ENCODE data around the gene TACC3. TPM values are rescaled to one million over a fixed set of nuclear protein-coding genes. Genes with fewer than 3 reads are reported as not detected.

TACC3 gene
- total RNA-seq, 2 experiments from 2014 or later: 139 to 144 TPM

GRCh38 chr4:1735215-1735614, 13.9 kb downstream of the TACC3 start:
- ChIA-PET CTCF (no interaction called here), POLR2A (no interaction called here)

GRCh38 chr4:1736812-1737211, 15.5 kb downstream of the TACC3 start:
- POLR2A ChIA-PET: interaction anchor here (0.6 kb wide), 1 partner anchor 207 kb away, joined by 3 read pairs; no protein-coding TSS in a partner anchor
- CTCF ChIA-PET: interaction anchor here (1.6 kb wide), 1 partner anchor 10 kb away, joined by 8 read pairs; no protein-coding TSS in a partner anchor

- ChIA-PET CTCF (interaction anchor here (1.2 to 1.4 kb wide), 3 partner anchors 9 to 11 kb away, joined by 3 to 5 read pairs (median 4); no protein-coding TSS in a partner anchor), POLR2A (interaction anchor here (0.5 kb wide), 1 partner anchor 113 kb away, joined by 6 read pairs; no protein-coding TSS in a partner anchor)
Observed at GRCh38 chr4:1737666-1738065, 16.3 kb downstream of the TACC3 start.

- ChIA-PET CTCF (interaction anchor here (1.2 to 1.4 kb wide), 3 partner anchors 8 to 10 kb away, joined by 3 to 5 read pairs (median 4); no protein-coding TSS in a partner anchor), POLR2A (interaction anchor here (0.5 kb wide), 1 partner anchor 112 kb away, joined by 6 read pairs; no protein-coding TSS in a partner anchor)
Observed at GRCh38 chr4:1738410-1738809, 17.1 kb downstream of the TACC3 start.

GRCh38 chr4:1739358-1739757, 18.0 kb downstream of the TACC3 start:
- ChIA-PET POLR2A (no interaction called here), CTCF (interaction anchor here (1.3 to 1.6 kb wide), 2 partner anchors 9 to 13 kb away, joined by 3 to 4 read pairs; no protein-coding TSS in a partner anchor)

GRCh38 chr4:1740021-1740545, 18.8 kb downstream of the TACC3 start:
- CTCF ChIA-PET: interaction anchor here (1.0 to 1.6 kb wide), 3 partner anchors 8 to 16 kb away, joined by 3 to 5 read pairs (median 4); no protein-coding TSS in a partner anchor
- POLR2A ChIA-PET: no interaction called here

GRCh38 chr4:1741208-1741607, 19.9 kb downstream of the TACC3 start:
- ChIA-PET CTCF (interaction anchor here (1.5 to 1.8 kb wide), 2 partner anchors 14 to 69 kb away, joined by 4 read pairs; no protein-coding TSS in a partner anchor), POLR2A (interaction anchor here (0.6 kb wide), 1 partner anchor 86 kb away, joined by 5 read pairs; no protein-coding TSS in a partner anchor)

- ChIA-PET POLR2A (interaction anchor here (0.5 kb wide), 1 partner anchor 125 kb away, joined by 5 read pairs; no protein-coding TSS in a partner anchor), CTCF (interaction anchor here (0.6 to 1.4 kb wide), 2 partner anchors 67 to 119 kb away, joined by 3 to 5 read pairs; no protein-coding TSS in a partner anchor)
Observed at GRCh38 chr4:1743551-1743950, 22.2 kb downstream of the TACC3 start.

GRCh38 chr4:1743975-1744374, 22.7 kb downstream of the TACC3 start:
- ChIA-PET CTCF (interaction anchor here (0.6 to 2.0 kb wide), 4 partner anchors 65 to 119 kb away, joined by 3 to 6 read pairs (median 4); no protein-coding TSS in a partner anchor), POLR2A (interaction anchor here (0.5 to 0.8 kb wide), 2 partner anchors 8 to 124 kb away, joined by 3 to 5 read pairs; no protein-coding TSS in a partner anchor)

- CTCF ChIA-PET: interaction anchor here (1.0 to 2.1 kb wide), 5 partner anchors 18 to 68 kb away, joined by 3 to 10 read pairs (median 5); no protein-coding TSS in a partner anchor
- POLR2A ChIA-PET: interaction anchor here (0.8 kb wide), 1 partner anchor 9 kb away, joined by 3 read pairs; no protein-coding TSS in a partner anchor
Observed at GRCh38 chr4:1744552-1744951, 23.2 kb downstream of the TACC3 start.

- POLR2A ChIA-PET: no interaction called here
- CTCF ChIA-PET: interaction anchor here (0.9 to 4.9 kb wide), 5 partner anchors 19 to 155 kb away, joined by 3 to 53 read pairs (median 6); no protein-coding TSS in a partner anchor
Observed at GRCh38 chr4:1745165-1745564, 23.8 kb downstream of the TACC3 start.

- POLR2A ChIA-PET: no interaction called here
- CTCF ChIA-PET: interaction anchor here (0.9 to 4.9 kb wide), 8 partner anchors 9 to 193 kb away, joined by 3 to 53 read pairs (median 5); no protein-coding TSS in a partner anchor
Observed at GRCh38 chr4:1745697-1746096, 24.4 kb downstream of the TACC3 start.

GRCh38 chr4:1746265-1746691, 25.0 kb downstream of the TACC3 start:
- CTCF ChIA-PET: interaction anchor here (0.5 to 4.9 kb wide), 15 partner anchors 8 to 192 kb away, joined by 3 to 53 read pairs (median 3); no protein-coding TSS in a partner anchor
- POLR2A ChIA-PET: interaction anchor here (0.6 kb wide), 2 partner anchors 22 to 1293 kb away, joined by 3 to 10 read pairs; no protein-coding TSS in a partner anchor

- POLR2A ChIA-PET: interaction anchor here (0.6 kb wide), 2 partner anchors 21 to 1292 kb away, joined by 3 to 10 read pairs; no protein-coding TSS in a partner anchor
Observed at GRCh38 chr4:1746919-1747602, 25.7 kb downstream of the TACC3 start.

GRCh38 chr4:1747603-1747967, 26.3 kb downstream of the TACC3 start:
- ChIA-PET POLR2A (no interaction called here), CTCF (interaction anchor here (0.9 to 4.9 kb wide), 13 partner anchors 8 to 126 kb away, joined by 3 to 53 read pairs (median 5); partner anchors contain the start of gene FGFR3)

More at GRCh38 chr4:1746919-1747602, 25.7 kb downstream of the TACC3 start:
- CTCF ChIA-PET: interaction anchor here (0.5 to 4.9 kb wide), 22 partner anchors 8 to 192 kb away, joined by 3 to 53 read pairs (median 4); partner anchors contain the start of gene FGFR3

- POLR2A ChIA-PET: no interaction called here
Observed at GRCh38 chr4:1748465-1748995, 27.2 kb downstream of the TACC3 start.

GRCh38 chr4:1749370-1749769, 28.0 kb downstream of the TACC3 start:
- POLR2A ChIA-PET: no interaction called here
- CTCF ChIA-PET: interaction anchor here (4.9 kb wide), 1 partner anchor 60 kb away, joined by 53 read pairs; no protein-coding TSS in a partner anchor

More at GRCh38 chr4:1748465-1748995, 27.2 kb downstream of the TACC3 start:
- CTCF ChIA-PET: interaction anchor here (0.6 to 4.9 kb wide), 15 partner anchors 9 to 151 kb away, joined by 3 to 53 read pairs (median 4); partner anchors contain the start of genes FGFR3, TACC3 and TMEM129

GRCh38 chr4:1749826-1750225, 28.5 kb downstream of the TACC3 start:
- POLR2A ChIA-PET: no interaction called here
- CTCF ChIA-PET: interaction anchor here (4.9 kb wide), 1 partner anchor 59 kb away, joined by 53 read pairs; no protein-coding TSS in a partner anchor

Data from activated CD8-positive, alpha-beta memory T cell treated with anti-CD3 and anti-CD28 coated beads for 36 hours (primary cell).